ENCODE measurements around the gene PPM1K. TPM values are rescaled to one million over a fixed set of nuclear protein-coding genes. Genes with fewer than 3 reads are reported as not detected.

PPM1K gene
- total RNA-seq, 1 donor from 2014 or later = 43.8 TPM

DNA sequence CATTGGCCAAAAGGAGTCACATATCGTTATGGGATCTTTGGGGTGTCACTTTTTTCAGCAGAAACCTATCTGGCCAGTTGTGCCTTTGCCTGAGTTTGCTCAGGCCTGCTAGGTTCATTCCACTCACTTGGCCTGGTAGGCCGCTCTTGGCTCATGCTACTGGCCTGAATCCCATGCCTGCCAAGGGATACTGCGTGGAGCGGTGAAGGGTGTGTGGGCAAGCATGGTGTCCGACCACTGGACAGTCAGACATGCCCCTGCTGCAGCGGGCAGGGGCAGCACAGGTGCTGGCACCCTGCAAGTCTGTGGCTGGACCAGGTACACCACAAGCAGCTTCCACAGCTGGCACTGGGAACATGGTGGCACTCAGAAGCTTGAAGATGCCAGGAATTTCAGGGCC lies 11.3 kb upstream of the PPM1K start:
- Mint-ChIP-seq H3K27ac (no peak overlapping the region), H3K36me3 (ENCODE audit: low read depth) (no peaks in the 10 kb centered on the region), H3K4me3 (no peak overlapping the region), H3K9me3 (no peaks in the 10 kb centered on the region), H3K27me3 (no peaks in the 10 kb centered on the region), H3K4me1 (no peaks in the 10 kb centered on the region)
- intact Hi-C loops (cut with micrococcal nuclease) = no loop called here
- DNase-seq = no peak

DNA sequence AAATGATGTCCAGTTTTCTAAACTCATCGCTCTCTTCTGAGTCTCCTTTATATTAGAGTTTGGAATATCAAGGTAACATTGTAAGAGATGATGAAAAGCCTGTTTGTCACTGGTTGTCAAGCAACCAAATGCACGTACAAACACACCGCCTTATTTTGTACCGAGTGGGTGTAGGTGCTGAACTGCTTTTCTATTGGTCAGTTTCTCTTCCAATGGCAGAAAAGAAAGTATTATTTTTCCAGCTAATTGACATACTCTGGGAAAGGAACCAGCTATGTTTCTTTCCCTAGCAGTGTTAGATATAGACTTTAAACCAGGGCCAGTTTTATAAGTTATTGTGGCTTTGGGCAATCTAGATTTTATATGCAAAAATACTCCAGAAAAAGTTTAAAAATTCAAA lies 6.6 kb upstream of the PPM1K start:
- no peaks in the 10 kb centered on the region for H3K27me3 Mint-ChIP-seq
- no peak overlapping the region for H3K4me3 Mint-ChIP-seq
- DNase-seq = no peak
- intact Hi-C loops (cut with micrococcal nuclease) = no loop called here
- H3K4me1 Mint-ChIP-seq = peaks cover 3% of the 10 kb centered on the region
- H3K36me3 Mint-ChIP-seq (ENCODE audit: low read depth) = no peaks in the 10 kb centered on the region
- no peak overlapping the region for H3K27ac Mint-ChIP-seq
- no peaks in the 10 kb centered on the region for H3K9me3 Mint-ChIP-seq

DNA sequence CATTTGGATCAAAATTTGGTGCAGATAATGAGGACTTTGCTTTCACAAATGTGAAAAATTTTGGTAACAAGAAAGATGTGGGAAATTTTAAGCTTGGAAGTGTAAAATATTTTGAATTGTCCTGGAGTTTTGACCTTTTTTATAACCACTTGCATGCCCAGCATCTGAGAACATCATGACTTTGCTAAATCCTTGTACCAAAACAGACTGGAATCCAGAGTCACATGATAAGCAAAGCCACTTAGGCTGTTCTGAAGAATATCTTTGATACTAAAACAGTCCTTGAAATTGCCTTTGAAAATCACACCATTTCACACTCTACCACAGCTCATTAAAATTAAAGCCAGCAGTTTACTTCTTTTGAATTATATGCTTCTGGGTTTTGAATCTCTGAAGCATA lies 2.5 kb upstream of the PPM1K start:
- Mint-ChIP-seq H3K4me1 (peaks cover 23% of the 10 kb centered on the region), H3K27me3 (no peaks in the 10 kb centered on the region), H3K4me3 (no peak overlapping the region), H3K27ac (no peak overlapping the region), H3K36me3 (ENCODE audit: low read depth) (peaks cover 6% of the 10 kb centered on the region), H3K9me3 (no peaks in the 10 kb centered on the region)
- no peak for DNase-seq
- intact Hi-C loops (cut with micrococcal nuclease) = loop anchor here (10.0 kb wide), 3 partner anchors 1062 to 1352 kb away; partner anchors contain the start of genes AFF1 and KLHL8

DNA sequence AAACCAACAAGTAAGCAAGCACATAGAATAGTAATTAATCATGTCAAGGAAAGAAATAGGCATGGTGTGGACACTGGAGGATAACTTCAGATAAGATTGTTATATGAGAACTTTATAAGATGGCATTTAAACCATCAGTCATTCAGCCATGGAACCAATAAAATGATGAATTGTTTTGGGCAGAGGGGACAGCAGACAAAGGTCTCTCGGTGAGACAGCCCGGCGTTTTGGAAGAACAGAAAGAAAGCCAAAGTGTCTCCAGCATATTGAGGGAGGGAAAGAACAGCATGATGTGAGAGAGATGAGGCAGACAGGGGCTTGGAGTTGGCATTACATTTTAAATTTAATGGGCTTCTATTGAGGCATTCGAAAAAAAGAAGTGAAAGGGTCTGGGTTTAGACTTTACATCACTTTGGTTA lies 883 bp upstream of the PPM1K start:
- intact Hi-C loops (cut with micrococcal nuclease) = loop anchor here (2.0 to 10.0 kb wide), 5 partner anchors 308 to 1350 kb away; partner anchors contain the start of genes AFF1, HERC3, KLHL8 and TIGD2
- Mint-ChIP-seq H3K4me3 (peak overlapping the region; percentile 95), H3K4me1 (peaks cover 34% of the 10 kb centered on the region), H3K36me3 (ENCODE audit: low read depth) (peaks cover 16% of the 10 kb centered on the region), H3K27ac (peak overlapping the region; percentile 99), H3K9me3 (no peaks in the 10 kb centered on the region), H3K27me3 (no peaks in the 10 kb centered on the region)
- peak; percentile 59 for DNase-seq

- H3K27me3 Mint-ChIP-seq = no peaks in the 10 kb centered on the region
- no peaks in the 10 kb centered on the region for H3K9me3 Mint-ChIP-seq
- peak overlapping the region; percentile 95 for H3K4me3 Mint-ChIP-seq
- intact Hi-C loops (cut with micrococcal nuclease) = loop anchor here (1.0 to 10.0 kb wide), 14 partner anchors 36 to 1349 kb away; partner anchors contain the start of genes ABCG2, AFF1, HERC3 and HERC5
- peaks cover 41% of the 10 kb centered on the region for H3K4me1 Mint-ChIP-seq
- peak; percentile 91 for DNase-seq
- H3K27ac Mint-ChIP-seq = peak overlapping the region; percentile 99
- H3K36me3 Mint-ChIP-seq (ENCODE audit: low read depth) = peaks cover 21% of the 10 kb centered on the region
Measured at GRCh38 chr4:88283661-88284438, 511 bp downstream of the PPM1K start.

DNA sequence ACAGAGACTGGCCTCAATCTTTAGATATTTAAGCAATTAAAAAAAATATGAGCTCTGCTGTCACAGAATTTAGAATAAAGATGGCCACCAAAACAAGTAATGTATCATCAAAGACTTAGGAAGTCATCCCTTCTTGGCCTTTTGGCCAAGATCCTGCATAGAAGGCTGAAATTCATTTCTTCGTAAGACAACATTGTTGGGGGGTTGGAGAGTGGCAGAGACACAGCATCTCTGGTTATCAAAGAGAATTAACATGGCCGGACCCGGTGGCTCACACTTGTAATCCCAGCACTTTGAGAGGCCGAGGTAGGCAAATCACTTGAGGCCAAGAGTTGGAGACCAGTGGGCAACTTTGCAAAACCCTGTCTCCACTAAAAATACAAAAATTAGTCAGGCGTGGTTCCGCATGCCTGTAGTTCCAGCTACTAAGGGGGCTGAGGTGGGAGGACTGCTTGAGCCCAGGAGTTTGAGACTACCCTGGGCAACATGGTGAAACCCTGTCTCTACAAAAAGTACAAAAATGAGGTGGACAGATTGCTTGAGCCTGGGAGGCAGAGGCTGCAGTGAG lies 4.0 kb downstream of the PPM1K start:
- DNase-seq = no peak
- Mint-ChIP-seq H3K27me3 (no peaks in the 10 kb centered on the region), H3K9me3 (no peaks in the 10 kb centered on the region), H3K4me1 (peaks cover 51% of the 10 kb centered on the region), H3K36me3 (ENCODE audit: low read depth) (peaks cover 44% of the 10 kb centered on the region), H3K27ac (no peak overlapping the region), H3K4me3 (peak overlapping the region; percentile 56)
- intact Hi-C loops (cut with micrococcal nuclease) = loop anchor here (5.0 to 10.0 kb wide), 7 partner anchors 63 to 1346 kb away; partner anchors contain the start of genes ABCG2, AFF1, KLHL8 and PYURF

GRCh38 chr4:88277711-88278225 lies 6.6 kb downstream of the PPM1K start:
- intact Hi-C loops (cut with micrococcal nuclease) = no loop called here
- Mint-ChIP-seq H3K4me1 (peaks cover 41% of the 10 kb centered on the region), H3K27ac (no peak overlapping the region), H3K36me3 (ENCODE audit: low read depth) (peaks cover 47% of the 10 kb centered on the region), H3K4me3 (no peak overlapping the region), H3K9me3 (no peaks in the 10 kb centered on the region), H3K27me3 (no peaks in the 10 kb centered on the region)
- no peak for DNase-seq

DNA sequence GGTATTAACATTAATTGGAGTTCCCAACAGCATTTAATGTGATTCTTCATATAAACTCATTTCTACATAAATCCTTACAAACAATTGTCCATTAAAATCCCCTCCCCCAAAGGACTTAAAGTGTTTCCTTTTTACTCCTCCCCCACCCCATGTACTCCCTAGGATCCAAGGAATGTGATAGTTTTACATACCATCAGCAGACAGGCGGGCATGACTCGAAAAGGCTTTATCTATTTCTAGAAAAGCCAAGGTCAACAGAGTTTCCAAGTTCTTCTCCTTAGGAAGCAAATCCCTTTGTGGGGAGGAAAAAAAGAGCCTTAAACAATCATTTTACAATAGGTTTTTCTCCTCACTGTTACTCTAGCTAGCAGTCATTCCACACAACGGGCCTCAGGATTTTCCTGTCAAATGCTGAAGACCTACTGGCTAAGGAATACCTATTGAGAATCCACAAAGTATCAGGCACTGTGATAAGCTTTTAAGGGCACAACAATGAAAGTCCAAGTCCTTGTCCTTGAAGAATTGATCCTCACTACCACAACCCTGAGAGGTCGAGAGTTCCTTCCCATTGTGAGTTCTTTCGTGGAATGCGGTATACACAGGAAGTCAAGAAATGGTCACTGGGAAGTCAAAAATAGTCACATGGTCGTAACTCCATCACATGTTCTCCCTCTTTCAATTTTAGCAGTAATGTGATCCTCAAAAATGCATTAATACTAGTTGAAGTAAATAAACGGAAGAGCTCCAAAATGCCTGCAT lies 7.2 kb downstream of the PPM1K start:
- intact Hi-C loops (cut with micrococcal nuclease) = no loop called here
- Mint-ChIP-seq H3K9me3 (no peaks in the 10 kb centered on the region), H3K4me3 (no peak overlapping the region), H3K27ac (no peak overlapping the region), H3K4me1 (peaks cover 36% of the 10 kb centered on the region), H3K27me3 (no peaks in the 10 kb centered on the region), H3K36me3 (ENCODE audit: low read depth) (peaks cover 48% of the 10 kb centered on the region)
- no peak for DNase-seq

- Mint-ChIP-seq H3K27ac (no peak overlapping the region), H3K4me1 (peaks cover 28% of the 10 kb centered on the region), H3K9me3 (no peaks in the 10 kb centered on the region), H3K36me3 (ENCODE audit: low read depth) (peaks cover 49% of the 10 kb centered on the region), H3K4me3 (no peak overlapping the region), H3K27me3 (no peaks in the 10 kb centered on the region)
- intact Hi-C loops (cut with micrococcal nuclease) = no loop called here
- DNase-seq = no peak
Measured at GRCh38 chr4:88275949-88276515, 8.3 kb downstream of the PPM1K start.

GRCh38 chr4:88275516-88275915 lies 8.8 kb downstream of the PPM1K start:
- H3K36me3 Mint-ChIP-seq (ENCODE audit: low read depth) = peaks cover 47% of the 10 kb centered on the region
- H3K9me3 Mint-ChIP-seq = no peaks in the 10 kb centered on the region
- no peak overlapping the region for H3K4me3 Mint-ChIP-seq
- DNase-seq = no peak
- intact Hi-C loops (cut with micrococcal nuclease) = no loop called here
- H3K4me1 Mint-ChIP-seq = peaks cover 27% of the 10 kb centered on the region
- H3K27ac Mint-ChIP-seq = no peak overlapping the region
- no peaks in the 10 kb centered on the region for H3K27me3 Mint-ChIP-seq

DNA sequence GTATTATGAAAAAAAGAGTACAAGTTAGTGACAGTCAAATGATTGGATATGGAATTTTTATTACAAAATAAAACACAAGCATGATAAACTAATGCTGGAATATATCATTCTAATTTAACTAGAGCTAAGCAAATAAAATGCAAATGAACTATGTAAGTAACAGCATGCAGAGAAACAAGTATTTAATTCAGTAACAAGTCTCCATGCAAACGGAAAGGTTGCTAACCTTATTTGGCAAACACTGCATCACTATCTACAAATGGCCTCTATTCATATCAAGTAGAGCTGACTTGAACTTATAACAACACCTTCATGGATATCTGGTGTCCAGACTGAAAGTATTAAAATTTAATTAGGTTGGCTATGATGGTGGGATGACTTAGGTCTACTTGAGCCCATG lies 15.4 kb downstream of the PPM1K start:
- no peaks in the 10 kb centered on the region for H3K9me3 Mint-ChIP-seq
- no peak for DNase-seq
- H3K4me3 Mint-ChIP-seq = no peak overlapping the region
- H3K36me3 Mint-ChIP-seq (ENCODE audit: low read depth) = peaks cover 35% of the 10 kb centered on the region
- H3K4me1 Mint-ChIP-seq = no peaks in the 10 kb centered on the region
- intact Hi-C loops (cut with micrococcal nuclease) = no loop called here
- no peaks in the 10 kb centered on the region for H3K27me3 Mint-ChIP-seq
- H3K27ac Mint-ChIP-seq = no peak overlapping the region

DNA sequence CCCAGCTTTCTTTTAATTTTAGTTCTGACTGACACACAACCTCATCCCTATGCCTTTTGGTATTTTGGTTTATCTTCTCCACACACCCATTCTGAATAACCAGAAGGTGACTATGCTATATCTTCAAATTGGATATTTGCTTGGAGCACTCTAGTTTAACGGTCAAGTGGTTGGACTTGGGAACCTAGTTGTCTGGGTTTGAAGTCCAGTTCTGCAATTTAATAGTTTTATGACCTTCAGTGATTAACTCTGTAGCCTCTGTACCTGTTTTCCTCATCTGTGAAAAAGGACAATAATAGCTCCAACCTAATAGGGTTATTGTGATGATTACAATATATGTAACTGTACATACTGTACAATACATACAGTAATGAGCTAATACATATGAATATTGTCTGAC lies 20.0 kb downstream of the PPM1K start:
- Mint-ChIP-seq H3K4me3 (no peak overlapping the region), H3K36me3 (ENCODE audit: low read depth) (peaks cover 44% of the 10 kb centered on the region), H3K4me1 (no peaks in the 10 kb centered on the region), H3K9me3 (no peaks in the 10 kb centered on the region), H3K27me3 (no peaks in the 10 kb centered on the region), H3K27ac (no peak overlapping the region)
- no peak for DNase-seq
- intact Hi-C loops (cut with micrococcal nuclease) = no loop called here

DNA sequence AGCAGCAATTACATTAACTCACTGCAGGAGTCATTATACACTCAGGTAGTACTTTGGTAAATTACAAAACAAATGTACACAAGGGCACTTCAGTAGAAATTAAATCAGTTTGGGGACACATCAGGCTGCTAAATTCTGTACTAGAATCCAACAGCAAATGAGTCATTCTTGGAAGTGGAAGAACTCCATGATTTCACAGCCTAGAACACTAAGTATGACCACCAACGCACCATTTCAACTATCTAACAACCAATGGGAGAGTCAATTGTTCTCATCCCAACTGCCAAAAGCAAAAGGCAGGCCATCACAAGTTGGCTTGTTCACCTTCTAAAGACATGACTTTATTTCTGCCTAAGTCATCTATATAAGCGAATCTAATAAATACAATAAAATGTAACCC lies 26.6 kb downstream of the PPM1K start:
- Mint-ChIP-seq H3K4me3 (no peak overlapping the region), H3K4me1 (no peaks in the 10 kb centered on the region), H3K27me3 (no peaks in the 10 kb centered on the region), H3K9me3 (no peaks in the 10 kb centered on the region), H3K27ac (no peak overlapping the region), H3K36me3 (ENCODE audit: low read depth) (peaks cover 20% of the 10 kb centered on the region)
- intact Hi-C loops (cut with micrococcal nuclease) = no loop called here
- no peak for DNase-seq

Measured in activated CD4-positive, alpha-beta T cell treated with anti-CD3 and anti-CD28 coated beads, Interleukin-2, amount 10 ng/mL, durations not matched to agents 24 days and 14 days (primary cell).